Frontal cortex (tissue), 4 donors: ENCODE data around the gene GAS7. TPM values are rescaled to one million over a fixed set of nuclear protein-coding genes. Genes with fewer than 3 reads are reported as not detected.
A peak's percentile ranks its signal among the peaks of the same experiment; 100 is the strongest.

Source experiments
- DNase-seq, 2 donors: peaks; one replicate each; pipeline ENCODE4 v3.0.0; 2012; ENCODE audit warnings: low spot score in 2 of 2
- FAIRE-seq: peaks from 2 replicates; lab custom pipeline; 2012; peaks lifted over from hg19 to GRCh38; lab: Jason Lieb, UNC
- total RNA-seq: library from RNA; depleted of rRNA; stranded (reverse); fragments of >200 nt; gene quantifications from one replicate; pipeline ENCODE4 v1.2.3, GENCODE V29; 2014
- donor health status: control.
- donor health status: control.
- donor health status: control.

The GAS7 gene
- total RNA-seq, 1 donor from 2014 or later = 67.7 TPM

DNA sequence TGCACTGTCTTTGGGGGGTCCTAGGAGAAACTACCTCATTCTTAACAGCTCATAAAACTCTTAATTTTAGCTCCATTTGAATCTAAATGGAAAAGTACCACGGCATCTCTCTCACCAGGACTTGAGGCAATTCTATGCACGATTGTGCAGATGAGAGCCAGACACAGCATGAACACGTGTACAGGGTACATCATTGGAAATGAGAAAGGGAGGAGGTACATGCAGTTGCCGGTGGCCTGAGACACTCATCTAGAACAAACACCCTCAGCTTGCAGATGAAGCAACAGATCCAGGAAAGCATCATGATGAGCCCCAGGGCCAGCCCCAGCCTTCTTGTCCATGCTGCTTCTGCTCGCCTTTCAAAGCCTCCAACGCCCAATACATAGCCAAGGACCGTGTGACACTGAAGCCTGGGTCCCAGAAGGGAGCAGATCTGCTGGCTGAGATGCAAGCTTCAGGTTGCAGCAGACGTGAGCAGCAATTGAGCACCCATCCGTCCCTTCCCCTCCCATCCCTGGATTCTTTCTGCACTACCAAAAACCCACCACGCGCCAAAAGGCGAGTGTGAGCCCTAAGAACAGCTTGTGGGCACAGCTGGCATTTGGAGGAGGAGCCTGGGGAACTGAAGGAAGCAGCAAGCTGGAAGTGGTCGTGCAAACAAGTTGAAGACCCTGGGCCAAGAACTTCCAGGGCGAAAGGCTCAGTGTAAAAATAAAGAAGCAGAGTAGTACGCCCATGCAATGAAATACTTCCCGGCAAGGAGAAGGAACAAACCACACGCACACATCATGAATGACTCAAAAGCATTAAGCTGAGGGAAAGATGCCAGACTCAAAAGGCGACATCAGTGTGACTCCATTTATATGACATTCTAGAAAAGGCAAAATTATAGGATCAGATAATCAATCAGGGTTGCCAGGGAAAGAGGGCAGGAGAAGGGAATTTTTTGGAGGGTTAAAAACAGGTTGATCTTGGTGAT is 286.0 kb downstream of the GAS7 start:
- DNase-seq (no peak), FAIRE-seq (no peak)

DNA sequence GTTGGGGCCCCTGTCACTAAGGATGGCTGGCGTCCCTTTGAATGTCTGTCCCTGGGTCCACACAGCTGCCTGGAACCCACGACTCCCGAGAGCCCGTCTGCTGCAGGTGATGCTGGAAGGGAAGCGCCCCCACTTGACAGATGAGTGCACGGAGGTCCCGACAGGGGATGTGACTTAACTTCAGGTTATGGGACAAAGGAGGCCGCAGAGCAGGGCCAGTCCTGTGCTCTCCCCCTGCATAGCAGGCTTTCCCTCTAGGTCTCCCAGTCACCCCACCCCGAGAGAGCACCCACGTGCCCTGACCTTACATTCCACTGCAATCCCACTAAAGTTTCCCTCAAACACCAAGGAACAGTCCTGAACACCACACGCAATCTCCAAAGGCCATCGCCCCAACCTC is 287.3 kb downstream of the GAS7 start:
- FAIRE-seq (no peak), DNase-seq (no peak)

DNA sequence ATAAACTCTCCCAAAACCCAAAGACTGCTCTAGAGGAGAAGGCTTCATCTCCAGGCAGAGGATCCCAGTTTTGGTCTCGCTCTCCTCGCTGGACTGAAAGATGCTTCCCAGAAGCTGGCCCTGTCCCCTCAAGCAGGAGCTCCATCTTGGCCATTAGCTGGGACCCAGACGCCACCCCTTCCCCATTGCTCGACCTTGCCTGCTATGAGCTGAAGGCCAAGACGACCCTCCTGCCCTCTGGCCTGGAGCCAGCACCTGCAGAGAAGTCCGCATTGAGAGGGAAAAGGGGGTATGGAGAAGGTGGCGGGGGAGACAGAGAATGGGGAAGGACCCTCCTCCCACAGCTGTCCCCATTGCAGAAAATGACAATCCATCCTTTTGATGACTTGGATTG is 289.8 kb downstream of the GAS7 start:
- FAIRE-seq = no peak
- no peak for DNase-seq

DNA sequence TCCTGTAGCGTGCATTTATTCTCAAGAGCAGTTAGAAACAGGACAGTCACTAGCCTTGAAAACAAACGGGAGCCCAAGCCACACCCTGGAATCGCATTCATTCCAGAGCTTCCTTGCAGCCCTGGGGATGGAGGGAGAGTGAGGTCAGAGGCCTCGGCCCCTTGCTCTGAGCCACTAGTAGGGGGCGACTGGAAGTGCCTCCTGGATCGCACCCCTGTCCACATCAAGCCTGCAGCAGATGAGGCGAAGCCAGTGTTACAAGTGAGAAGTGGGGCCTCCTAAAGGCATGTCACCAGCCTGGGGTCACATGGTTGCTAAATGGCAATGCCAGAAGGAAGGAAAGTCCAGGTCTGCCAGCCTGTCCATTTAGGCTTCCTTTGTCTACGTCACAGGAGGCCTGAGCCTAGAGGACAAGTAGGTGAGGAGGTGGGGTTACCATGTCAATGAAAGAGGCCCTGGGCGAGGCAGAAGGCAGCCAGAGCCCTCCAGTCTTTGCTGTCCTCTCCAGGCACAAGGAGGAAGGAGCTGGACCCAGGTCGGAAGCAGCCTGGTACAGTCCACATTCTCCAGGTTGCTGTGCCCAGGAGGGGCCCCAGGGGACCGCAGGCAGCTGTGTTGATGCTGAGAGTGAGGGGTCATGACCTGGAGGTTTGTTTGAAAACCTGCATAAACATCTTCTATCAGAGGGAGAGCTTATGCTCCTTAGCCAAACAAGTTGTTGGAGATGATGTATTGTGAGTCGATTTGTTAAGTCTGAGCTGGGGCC is 290.3 kb downstream of the GAS7 start:
- DNase-seq (no peak), FAIRE-seq (no peak)

DNA sequence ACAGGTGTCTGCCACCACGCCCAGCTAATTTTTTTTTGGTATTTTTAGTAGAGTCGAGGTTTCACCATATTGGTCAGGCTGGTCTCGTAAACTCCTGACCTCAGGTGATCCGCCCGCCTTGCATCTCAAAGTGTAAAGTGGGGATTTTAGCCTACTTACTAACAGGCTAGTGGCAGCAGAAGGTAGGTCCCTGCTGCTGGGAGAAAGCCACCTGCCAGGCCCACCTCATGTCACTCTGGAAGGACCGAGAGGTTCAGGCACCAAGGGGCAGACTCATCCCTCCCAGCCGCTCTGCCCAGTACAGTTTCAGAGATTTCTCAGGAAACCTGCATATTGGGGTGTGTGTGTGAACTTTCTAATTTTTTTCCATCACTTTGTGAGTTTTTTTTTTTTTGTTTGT is 291.3 kb downstream of the GAS7 start:
- DNase-seq = no peak
- no peak for FAIRE-seq

DNA sequence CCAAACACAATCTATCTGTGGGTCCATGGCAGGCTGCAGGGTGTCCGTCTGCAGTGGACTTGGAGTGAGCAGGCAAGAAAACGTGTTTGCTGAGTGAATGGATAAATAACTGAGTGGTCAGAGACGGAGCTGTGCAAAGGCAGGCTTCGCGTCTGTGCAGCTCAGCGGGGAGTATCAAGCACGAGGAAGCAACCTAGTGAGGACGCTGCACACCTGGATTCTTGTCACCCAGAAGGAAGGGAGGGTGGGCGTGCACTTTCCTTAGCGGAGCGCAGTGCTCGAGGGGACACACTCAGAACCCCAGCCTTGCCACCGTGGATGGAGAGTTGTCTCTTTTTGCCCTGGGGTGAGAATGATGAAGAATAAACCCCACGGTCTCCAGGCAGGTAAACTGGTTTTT is 291.8 kb downstream of the GAS7 start:
- FAIRE-seq (no peak), DNase-seq (no peak)

DNA sequence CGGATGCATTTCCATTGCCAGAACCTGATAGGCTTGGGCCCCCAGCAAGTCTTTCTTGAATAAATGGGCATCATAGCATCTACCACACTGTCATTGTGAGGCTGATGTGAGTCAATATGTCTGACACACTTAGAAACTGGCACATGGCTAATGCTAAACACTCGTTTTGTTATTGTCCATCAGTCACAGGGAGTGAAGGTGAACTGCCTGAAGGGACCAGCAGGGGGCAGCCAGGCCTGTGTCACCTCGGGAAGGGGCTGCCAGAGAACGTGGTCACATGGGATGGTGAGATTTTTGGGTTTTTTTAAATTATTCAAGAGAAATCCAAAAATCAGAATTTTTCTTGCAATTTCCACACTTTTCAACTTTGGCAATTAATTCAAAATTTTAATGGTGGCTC is 292.5 kb downstream of the GAS7 start:
- DNase-seq = peak; percentile 61 to 63
- FAIRE-seq = no peak

DNA sequence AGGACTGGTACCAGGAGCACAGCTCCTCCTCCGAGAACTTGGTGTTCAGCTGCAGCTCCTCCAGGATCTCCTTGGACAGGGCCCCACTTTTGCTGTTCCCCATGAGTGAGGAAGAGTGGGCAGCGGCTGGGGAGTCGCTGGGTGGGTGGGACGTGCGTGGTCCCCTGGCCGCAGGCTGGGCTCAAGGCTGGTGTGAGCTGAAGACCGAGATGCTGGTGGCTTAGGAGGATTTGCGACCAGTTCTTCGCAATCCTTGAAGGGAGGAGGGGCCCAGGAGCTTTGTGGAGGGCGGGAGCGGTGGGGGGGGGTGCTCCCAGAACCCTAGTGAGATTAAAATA is 293.4 kb downstream of the GAS7 start, which contains the start of gene RCVRN:
RCVRN (minus strand) TSS at position 194 of the 338 bp plus-strand sequence; CDS start at position 103, 91 bp downstream.
- DNase-seq (no peak), FAIRE-seq (no peak)

DNA sequence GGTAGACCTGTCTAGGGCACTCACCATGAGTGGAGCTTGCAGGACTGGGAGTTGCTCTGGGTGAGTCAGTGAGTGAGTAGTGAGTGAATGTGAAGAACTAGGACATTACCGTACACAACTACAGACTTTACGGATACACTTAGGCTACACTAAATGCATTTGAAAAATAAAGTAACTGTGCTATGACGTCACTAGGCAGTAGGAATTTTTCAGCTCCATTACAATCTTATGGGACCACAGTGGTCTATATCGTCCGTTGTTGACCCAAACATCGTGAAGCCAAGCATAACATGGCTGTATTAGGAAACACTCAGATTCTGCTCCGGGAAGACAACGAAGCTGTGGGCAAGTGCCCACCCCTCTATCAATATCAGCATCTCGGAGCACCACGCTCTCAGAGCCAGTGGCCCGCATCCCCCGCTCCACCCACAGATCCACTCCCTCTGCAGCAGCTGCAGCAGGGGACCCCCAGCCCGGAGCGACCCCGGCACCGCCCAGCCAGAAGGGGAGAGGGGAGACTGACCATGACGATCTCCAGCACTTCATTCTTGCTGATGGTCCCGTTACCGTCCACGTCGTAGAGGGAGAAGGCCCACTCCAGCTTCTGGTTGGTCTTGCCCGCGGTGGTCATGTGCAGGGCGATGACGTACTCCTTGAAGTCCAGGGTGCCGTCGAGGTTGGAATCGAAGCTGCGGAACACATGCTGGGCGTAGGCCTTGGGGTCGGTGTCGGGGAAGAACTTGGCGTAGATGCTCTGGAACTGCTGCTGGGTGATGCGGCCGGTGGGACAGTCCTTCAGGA is 293.9 kb downstream of the GAS7 start:
- FAIRE-seq (no peak), DNase-seq (no peak)

DNA sequence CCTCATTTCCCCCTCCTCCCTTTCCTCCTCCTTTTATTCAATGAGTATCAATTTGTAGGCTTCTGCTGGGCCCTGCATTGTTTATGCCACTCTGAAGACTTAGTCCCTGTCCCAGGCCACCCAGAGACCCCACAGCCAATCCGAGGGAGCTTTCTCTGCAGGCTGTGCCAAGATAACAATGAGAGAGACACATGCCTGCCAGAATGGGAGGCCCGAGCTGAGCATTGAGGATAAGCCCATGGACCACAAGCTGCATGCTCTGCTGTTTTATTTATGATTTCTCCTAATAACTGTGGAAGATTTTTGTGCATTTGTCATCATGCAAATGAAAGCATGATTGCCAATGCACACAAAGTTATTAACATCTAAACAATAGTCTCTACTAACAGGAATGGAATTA is 296.3 kb downstream of the GAS7 start:
- no peak for DNase-seq
- FAIRE-seq = no peak

DNA sequence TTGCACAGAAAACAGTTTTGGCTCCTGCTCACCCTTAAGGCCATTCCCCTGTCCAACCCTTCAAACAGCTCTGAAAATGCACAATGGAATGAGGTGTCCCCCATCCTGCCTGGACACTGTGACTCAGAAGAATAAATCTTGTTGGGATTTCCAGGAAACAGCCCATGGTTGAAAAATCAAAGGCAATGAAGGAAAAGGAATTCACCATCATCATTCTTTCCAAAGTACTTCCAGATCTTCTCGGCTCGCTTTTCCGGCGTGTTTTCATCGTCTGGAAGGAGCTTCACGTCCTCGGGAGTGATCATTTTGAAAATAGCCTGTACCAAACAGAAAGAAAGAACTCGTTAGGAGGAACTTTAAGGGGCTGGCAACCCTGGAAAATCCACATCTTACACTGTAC is 297.6 kb downstream of the GAS7 start:
- FAIRE-seq (no peak), DNase-seq (no peak)

DNA sequence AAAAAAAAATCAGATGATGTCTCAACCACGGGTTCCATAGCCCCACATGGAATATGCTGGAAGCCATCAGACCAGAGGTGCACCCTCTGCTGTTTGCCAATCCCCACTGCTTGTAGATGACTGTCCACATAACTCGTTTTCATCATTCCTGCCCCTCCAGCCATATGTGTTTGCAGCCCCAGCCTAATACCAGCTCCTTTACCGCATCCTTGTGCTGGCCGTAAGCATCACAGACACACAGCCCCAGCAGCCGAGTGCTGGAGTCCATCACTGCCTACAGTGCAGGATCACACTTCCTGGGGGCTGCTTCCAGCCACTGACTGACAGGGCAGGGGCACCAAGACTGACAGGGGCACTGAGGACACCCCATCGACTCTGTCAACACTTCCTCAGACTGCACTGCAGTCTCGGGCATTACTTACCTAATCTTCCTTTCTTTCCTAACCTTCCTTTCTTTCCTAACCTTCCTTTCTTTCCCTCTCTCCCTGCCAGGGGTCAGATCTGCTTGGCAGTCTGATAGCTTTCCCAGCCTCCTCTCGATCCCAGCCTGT is 298.3 kb downstream of the GAS7 start:
- no peak for FAIRE-seq
- DNase-seq = no peak

DNA sequence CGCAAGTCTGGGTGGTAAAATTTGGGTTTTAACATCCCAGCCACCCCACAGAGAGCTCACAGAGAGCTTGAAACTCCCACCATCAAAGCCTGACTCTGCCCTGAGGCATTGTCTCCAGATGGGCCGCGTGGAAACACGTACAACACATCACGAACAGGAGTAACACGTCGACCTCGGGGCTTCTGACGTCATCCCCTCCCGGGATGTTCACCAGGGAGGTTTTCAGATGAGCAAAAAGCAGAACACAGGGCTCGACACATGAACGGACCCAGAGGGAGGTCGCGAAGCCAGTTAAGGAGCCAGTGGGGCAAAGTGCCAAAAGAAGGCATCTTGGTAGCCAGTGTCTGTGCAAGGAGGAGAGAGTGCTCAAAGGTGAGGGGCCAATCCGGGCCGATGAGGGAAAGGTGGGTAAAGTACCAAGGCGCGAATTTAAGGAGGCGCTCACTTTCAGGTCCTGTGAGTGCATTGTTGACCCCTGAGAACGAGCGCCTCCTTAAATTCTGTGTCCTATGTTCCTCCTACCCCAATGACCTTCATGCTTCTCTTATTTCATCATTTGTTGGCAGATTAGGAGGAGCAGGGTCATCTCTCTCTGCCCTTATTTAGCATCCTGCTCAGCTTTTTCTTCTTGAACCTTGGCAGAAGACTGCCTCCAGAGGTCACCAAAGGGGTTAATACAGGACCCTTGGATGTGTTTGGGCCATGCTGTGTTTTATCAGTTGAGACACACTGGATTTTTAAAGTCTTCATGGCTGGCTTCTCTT is 298.9 kb downstream of the GAS7 start:
- no peak for DNase-seq
- no peak for FAIRE-seq

DNA sequence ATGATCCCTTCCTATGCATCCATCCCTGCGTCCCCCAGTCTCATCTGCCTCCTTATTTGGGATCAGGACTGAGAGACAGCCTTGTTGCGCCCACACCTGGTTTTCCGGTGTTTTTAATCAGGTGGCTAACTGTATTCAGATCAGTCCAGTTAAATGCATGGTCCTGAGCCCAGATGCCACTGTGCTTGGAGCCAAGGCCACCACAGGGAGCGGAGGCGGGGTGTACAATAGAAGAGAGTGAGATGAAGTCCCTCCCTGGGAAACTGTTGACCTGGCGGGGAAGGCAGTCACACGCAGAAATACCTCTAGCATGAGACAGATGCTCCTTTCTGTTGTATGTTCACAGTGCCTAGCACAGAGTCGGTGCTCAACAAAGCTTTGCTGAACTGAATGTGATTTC is 299.6 kb downstream of the GAS7 start:
- no peak for FAIRE-seq

DNA sequence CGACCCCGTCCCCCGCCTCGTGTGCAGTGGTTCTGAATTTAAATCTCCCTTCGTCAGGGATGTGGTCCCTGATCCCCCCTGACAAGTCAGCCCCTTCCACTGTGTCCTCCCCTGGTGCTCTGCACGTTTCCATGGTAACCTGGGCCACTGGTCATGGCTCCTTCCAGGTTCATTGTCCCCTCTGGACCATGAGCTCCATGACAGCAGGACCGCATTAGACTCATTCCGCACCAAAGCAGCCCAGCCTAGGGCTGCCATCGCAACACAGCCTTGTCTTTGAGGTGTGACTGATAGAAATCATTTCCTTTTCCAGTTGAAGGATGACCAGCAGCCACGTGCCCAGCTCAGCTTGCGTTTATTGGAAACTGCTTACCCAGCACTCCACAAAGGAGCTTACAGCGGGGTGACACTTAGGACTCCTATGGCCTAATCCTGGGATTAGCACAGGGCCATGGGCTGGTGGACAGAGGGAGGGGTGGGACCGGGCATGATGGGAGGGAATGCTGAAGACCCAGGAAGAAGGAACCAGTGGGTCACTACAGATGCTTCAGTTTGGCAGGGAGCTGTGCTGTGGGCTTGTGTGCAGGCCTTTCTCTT is 300.9 kb downstream of the GAS7 start:
- DNase-seq (no peak), FAIRE-seq (no peak)

More for the DNA sequence above, 299.6 kb downstream of the GAS7 start:
- DNase-seq = no peak

DNA sequence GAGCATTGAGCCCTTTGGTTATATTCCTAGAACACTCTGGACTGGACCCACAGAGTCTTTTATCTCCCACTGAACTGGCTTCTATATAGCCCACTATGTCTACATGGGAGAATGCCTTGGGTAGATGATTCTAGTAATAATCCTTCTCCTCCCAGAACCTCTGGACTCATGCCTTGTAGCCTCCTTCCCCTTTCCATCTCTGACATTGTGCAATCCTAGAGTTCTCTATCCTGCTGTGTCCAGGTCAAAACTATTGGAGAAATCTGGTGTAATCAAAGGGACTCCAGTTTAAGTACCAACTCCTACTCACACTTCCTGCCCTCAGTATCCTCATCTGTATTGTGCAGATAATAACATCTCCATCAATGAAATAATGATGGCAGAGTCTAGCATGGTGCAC is 302.5 kb downstream of the GAS7 start:
- DNase-seq (no peak), FAIRE-seq (no peak)

DNA sequence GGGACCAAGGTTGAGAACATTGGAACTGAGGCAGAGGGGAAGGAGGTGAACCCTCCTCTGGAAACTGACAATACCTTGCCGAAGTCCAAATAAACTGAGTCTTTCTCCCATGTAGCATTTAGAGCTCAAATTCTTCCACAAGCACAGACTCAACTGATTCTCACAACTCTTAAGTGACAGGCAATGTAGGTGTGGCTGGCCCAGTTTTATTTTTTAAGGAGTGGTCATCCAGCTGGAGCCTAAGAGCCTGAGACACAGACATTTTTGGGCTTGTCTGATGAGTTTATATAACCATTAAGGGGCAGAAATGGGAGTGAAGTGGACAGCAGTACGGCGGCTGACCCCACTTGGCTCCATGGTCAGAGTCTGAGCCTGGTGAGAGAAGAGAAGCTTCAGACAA is 304.2 kb downstream of the GAS7 start:
- FAIRE-seq (no peak), DNase-seq (no peak)

DNA sequence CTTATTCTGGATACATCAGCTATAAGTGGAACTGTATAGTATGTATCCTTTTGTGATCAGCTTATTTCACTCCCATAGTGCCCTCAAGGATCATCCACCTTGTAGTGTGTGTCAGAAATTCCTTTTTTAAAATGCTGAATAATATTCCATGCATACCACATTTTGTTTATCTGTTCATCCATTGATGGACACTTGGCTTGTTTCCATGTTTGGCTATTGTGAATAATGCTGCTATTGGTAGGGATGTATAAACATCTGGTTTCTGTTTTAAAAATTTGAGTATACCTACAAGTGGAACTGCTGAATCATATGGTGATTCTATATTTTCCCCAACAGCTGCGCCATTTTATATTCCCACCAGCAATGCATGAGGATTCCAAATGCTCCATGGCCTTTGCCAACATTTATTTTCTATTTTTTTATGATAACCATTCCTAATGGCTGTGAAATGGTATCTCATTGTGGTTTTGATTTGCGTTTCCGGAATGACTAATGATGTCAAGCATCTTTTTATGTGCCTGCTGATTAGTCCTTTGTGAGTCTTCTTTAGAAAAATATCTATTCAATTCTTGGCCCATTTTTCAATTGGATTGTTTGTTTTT is 304.9 kb downstream of the GAS7 start:
- FAIRE-seq = no peak
- no peak for DNase-seq

DNA sequence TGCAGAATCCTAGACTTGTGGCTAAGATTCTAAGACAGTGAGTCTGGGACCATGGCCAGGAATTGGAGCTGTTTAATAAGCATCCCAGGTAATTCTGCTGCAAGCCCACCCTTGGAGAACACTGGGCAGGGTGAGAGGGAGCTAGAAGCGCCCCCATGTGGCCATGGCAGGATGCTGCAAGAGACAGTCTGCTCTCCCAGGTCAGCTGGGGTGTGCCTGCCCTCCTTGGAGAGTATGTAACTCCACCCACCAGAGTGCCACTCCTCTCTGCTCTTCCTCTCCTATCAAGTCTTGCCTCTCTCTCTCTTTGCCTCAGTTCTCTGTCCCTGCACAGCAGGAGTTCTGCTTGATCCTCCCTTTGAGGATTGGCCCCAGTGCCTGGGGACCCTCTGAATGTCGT is 308.3 kb downstream of the GAS7 start:
- DNase-seq (no peak), FAIRE-seq (no peak)
